ENCODE measurements around the gene PLOD3. TPM values are rescaled to one million over a fixed set of nuclear protein-coding genes. Genes with fewer than 3 reads are reported as not detected.

PLOD3 gene
- total RNA-seq, 1 experiment from 2014 or later, result 83.7 TPM

- no peak for TF ChIP-seq ZBTB33 (IDR thresholded peaks at IDR 0.05; ENCODE audit: extremely low read depth, insufficient replicate concordance, low read length)
- TF ChIP-seq SP1 (IDR thresholded peaks at IDR 0.05; ENCODE audit: low read depth), result no peak
- TF ChIP-seq CTCF (IDR thresholded peaks at IDR 0.05 in 2 of 3, conservative IDR thresholded peaks at IDR 0.05 in 1 of 3; ENCODE audit: borderline replicate concordance in 1 of 3, insufficient read depth in 1 of 3, low read depth in 2 of 3, low read length in 2 of 3), result no peak
- no peak for TF ChIP-seq CEBPB (IDR thresholded peaks at IDR 0.05; ENCODE audit: low read depth)
- no peak for TF ChIP-seq CBX3 (IDR thresholded peaks at IDR 0.05; ENCODE audit: low read depth)
Measured at GRCh38 chr7:101208794-101209193, 8.6 kb downstream of the PLOD3 start (continued).

- H3K27ac ChIP-seq (ENCODE audit: low read depth, low read length), result no peak overlapping the region
Measured at GRCh38 chr7:101207459-101207858, 9.9 kb downstream of the PLOD3 start.

More at GRCh38 chr7:101207459-101207858, 9.9 kb downstream of the PLOD3 start:
- ChIA-PET RAD21 (ENCODE audit: low non-redundant PET in 1 of 2, low total read pairs in 2 of 2, uncharacterized antibody in 2 of 2, unreplicated experiment in 2 of 2) (no interaction called here), CTCF (no interaction called here), POLR2A (no interaction called here)
- no peaks in the 10 kb centered on the region for H3K4me1 ChIP-seq (ENCODE audit: control insufficient read depth in 1 of 2, insufficient read depth in 2 of 2, low read length in 2 of 2)
- no peaks in the 10 kb centered on the region for H3K9me2 ChIP-seq (ENCODE audit: insufficient read depth)
- no peaks in the 10 kb centered on the region for H4K20me1 ChIP-seq (ENCODE audit: insufficient read depth)
- ATAC-seq (no peak), DNase-seq (ENCODE audit: low read depth, low spot score) (no peak)
- H3K9me3 ChIP-seq (ENCODE audit: control insufficient read depth in 1 of 2, insufficient read depth in 1 of 2, low read depth in 1 of 2, low read length in 2 of 2), result no peaks in the 10 kb centered on the region
- H3K36me3 ChIP-seq (ENCODE audit: control insufficient read depth in 1 of 2, insufficient read depth in 2 of 2, low read length in 2 of 2), result peaks cover 8 to 9% of the 10 kb centered on the region in 2 experiments; a peak in 3 of 4 replicates
- no peak overlapping the region for H3K9ac ChIP-seq (ENCODE audit: low read length)
- no peaks in the 10 kb centered on the region for H3K79me2 ChIP-seq (ENCODE audit: insufficient read depth, low read length)
- TF ChIP-seq SIN3A (IDR thresholded peaks at IDR 0.05; ENCODE audit: low read depth) (no peak), JUND (IDR thresholded peaks at IDR 0.05) (no peak), EZH2phosphoT487 (IDR thresholded peaks at IDR 0.05; ENCODE audit: borderline replicate concordance) (no peak), SRF (IDR thresholded peaks at IDR 0.05; ENCODE audit: low read depth) (no peak), ZBTB33 (IDR thresholded peaks at IDR 0.05; ENCODE audit: extremely low read depth, insufficient replicate concordance, low read length) (no peak), MAX (IDR thresholded peaks at IDR 0.05) (no peak), EZH2 (IDR thresholded peaks at IDR 0.05) (no peak), CTCF (IDR thresholded peaks at IDR 0.05 in 2 of 3, conservative IDR thresholded peaks at IDR 0.05 in 1 of 3; ENCODE audit: borderline replicate concordance in 1 of 3, insufficient read depth in 1 of 3, low read depth in 2 of 3, low read length in 2 of 3) (no peak), ELF1 (IDR thresholded peaks at IDR 0.05; ENCODE audit: borderline replicate concordance, low read depth) (no peak)
- no peak overlapping the region for H2AFZ ChIP-seq (ENCODE audit: low read depth, low read length, poor library complexity, severe bottlenecking)
- no peak overlapping the region for H3K4me2 ChIP-seq (ENCODE audit: low read length)
- no TSS peak for BruUV-seq (replicated peaks)
- H3K4me3 ChIP-seq (replicated peaks in 1 of 2; ENCODE audit: low read depth in 1 of 2, low read length in 2 of 2), result no peak overlapping the region
- no peaks in the 10 kb centered on the region for H3K27me3 ChIP-seq (ENCODE audit: insufficient read depth, low read length)
- intact Hi-C loops (cut with micrococcal nuclease), result no loop called here

All from HCT116 (cell line).